HG03439 (cell line): ENCODE results near the gene CAMSAP2.
A peak's percentile ranks its signal among the peaks of the same experiment; 100 is the strongest.

Source experiments
- ATAC-seq: cut with Tn5 transposase; IDR thresholded peaks from one replicate; pipeline ENCODE4 v1.9.1; 2021; ENCODE audit warnings: mild to moderate bottlenecking, moderate library complexity; ENCODE audit not compliant: unreplicated experiment

The CAMSAP2 gene

GRCh38 chr1:200837931-200838571 is 99.4 kb downstream of the CAMSAP2 start:
- no peak for ATAC-seq

GRCh38 chr1:200838676-200839445 is 100.2 kb downstream of the CAMSAP2 start:
- no peak for ATAC-seq

- no peak for ATAC-seq
Observed at GRCh38 chr1:200845360-200845759, 106.7 kb downstream of the CAMSAP2 start.

GRCh38 chr1:200846398-200846797 is 107.7 kb downstream of the CAMSAP2 start:
- no peak for ATAC-seq

- no peak for ATAC-seq
Observed at GRCh38 chr1:200849430-200849829, 110.7 kb downstream of the CAMSAP2 start.

GRCh38 chr1:200850554-200850953 is 111.9 kb downstream of the CAMSAP2 start:
- no peak for ATAC-seq

GRCh38 chr1:200856716-200857357 is 118.1 kb downstream of the CAMSAP2 start:
- no peak for ATAC-seq

GRCh38 chr1:200857804-200858203 is 119.1 kb downstream of the CAMSAP2 start:
- ATAC-seq: no peak

- no peak for ATAC-seq
Observed at GRCh38 chr1:200861937-200862647, 123.4 kb downstream of the CAMSAP2 start.

- no peak for ATAC-seq
Observed at GRCh38 chr1:200862713-200863415, 124.2 kb downstream of the CAMSAP2 start.

- ATAC-seq: no peak
Observed at GRCh38 chr1:200866116-200866515, 127.4 kb downstream of the CAMSAP2 start.

- ATAC-seq: peak; percentile 90
Observed at GRCh38 chr1:200866521-200866920, 127.8 kb downstream of the CAMSAP2 start.

GRCh38 chr1:200867018-200867811 is 128.5 kb downstream of the CAMSAP2 start:
- no peak for ATAC-seq

- no peak for ATAC-seq
Observed at GRCh38 chr1:200869376-200869752, 130.7 kb downstream of the CAMSAP2 start.

- peak; percentile 54 for ATAC-seq
Observed at GRCh38 chr1:200869753-200870391, 131.2 kb downstream of the CAMSAP2 start.

GRCh38 chr1:200872446-200873115 is 133.9 kb downstream of the CAMSAP2 start, which contains the start of gene GPR25:
GPR25 (plus strand) TSS chr1:200872981; CDS start chr1:200873038, 57 bp downstream.
- no peak for ATAC-seq

GRCh38 chr1:200873116-200873670 is 134.5 kb downstream of the CAMSAP2 start:
- ATAC-seq: no peak

- ATAC-seq: no peak
Observed at GRCh38 chr1:200873671-200874397, 135.1 kb downstream of the CAMSAP2 start.
